H1 (cell line): ENCODE results near the gene PAOX. TPM values are rescaled to one million over a fixed set of nuclear protein-coding genes. Genes with fewer than 3 reads are reported as not detected.
"Not testable (repeated sequence)": the region's sequence is repeated elsewhere in the genome, so short reads cannot be mapped to it uniquely, and the experiment has no call there.

ENCODE experiments used
- CTCF ChIA-PET: fragments of 300-600 bp; sonication (Branson Sonifier 250); formaldehyde crosslinking; loops from one replicate; lab custom pipeline; 2021; ENCODE audit not compliant: partially characterized antibody; lab: Charles Lee
- POLR2A ChIA-PET: fragments of 300-600 bp; sonication (Branson Sonifier 250); formaldehyde crosslinking; loops from one replicate; lab custom pipeline; 2021; ENCODE audit warnings: inconsistent platforms; ENCODE audit not compliant: partially characterized antibody; lab: Charles Lee
- DNase-seq, 2 experiments: peaks; one replicate each; pipeline versions ENCODE4 v3.0.0 to v3.0.0-alpha.2; 2010 to 2022; ENCODE audit warnings: low spot score in 2 of 2, low read depth in 1 of 2, mixed read lengths in 1 of 2
- FAIRE-seq: peaks from 2 replicates; lab custom pipeline; 2011; peaks lifted over from hg19 to GRCh38; lab: Jason Lieb, UNC
- H2AFZ ChIP-seq: 2 replicates; pipeline ENCODE4 v1.8.1; 2012; ENCODE audit warnings: low read length, inconsistent platforms
- H2AK5ac ChIP-seq: 2 replicates; pipeline ENCODE4 v1.6.1; 2013; ENCODE audit warnings: low read depth, low read length
- H2BK120ac ChIP-seq: replicated peaks from 2 replicates; pipeline ENCODE3; 2013; ENCODE audit warnings: low read depth, low read length, inconsistent platforms
- H2BK12ac ChIP-seq: 2 replicates; pipeline ENCODE4 v1.6.1; 2013; ENCODE audit warnings: low read depth, low read length
- H2BK15ac ChIP-seq: 2 replicates; pipeline ENCODE4 v1.6.1; 2013; ENCODE audit warnings: low read length
- H2BK20ac ChIP-seq: 2 replicates; pipeline ENCODE4 v1.6.1; 2013; ENCODE audit warnings: low read length
- H2BK5ac ChIP-seq: 2 replicates; pipeline ENCODE4 v1.6.1; 2013; ENCODE audit warnings: low read depth, low read length
- H3K14ac ChIP-seq: 2 replicates; pipeline ENCODE4 v1.6.1; 2013; ENCODE audit warnings: inconsistent platforms; ENCODE audit not compliant: insufficient read length
- H3K18ac ChIP-seq: 2 replicates; pipeline ENCODE4 v1.6.1; 2013; ENCODE audit warnings: low read length; ENCODE audit errors: extremely low read depth
- H3K23ac ChIP-seq: 2 replicates; pipeline ENCODE4 v1.6.1; 2013; ENCODE audit warnings: inconsistent platforms; ENCODE audit not compliant: insufficient read length
- H3K23me2 ChIP-seq: 2 replicates; pipeline ENCODE4 v1.6.1; 2013; ENCODE audit warnings: low read depth, low read length
- H3K27ac ChIP-seq: 2 replicates; pipeline ENCODE4 v1.6.1; 2011; ENCODE audit warnings: low read depth, low read length, inconsistent platforms
- H3K27me3 ChIP-seq, 4 experiments: replicated peaks in 1 of 4; 1 replicate in 1 of 4; 2 replicates in 3 of 4; pipeline versions ENCODE4 v1.6.1 to v1.8.1; 2011 to 2013; ENCODE audit warnings: low read length in 3 of 4, mild to moderate bottlenecking in 3 of 4, inconsistent platforms in 2 of 4, mixed read lengths in 2 of 4, moderate library complexity in 1 of 4; ENCODE audit not compliant: control insufficient read depth in 3 of 4, insufficient read depth in 3 of 4; ENCODE audit errors: extremely low read depth in 1 of 4
- H3K36me3 ChIP-seq, 4 experiments: 2 replicates each; pipeline versions ENCODE4 v1.6.1 to v1.8.1; 2011 to 2013; ENCODE audit warnings: mild to moderate bottlenecking in 4 of 4, low read length in 3 of 4, moderate library complexity in 2 of 4, control low read depth in 1 of 4, inconsistent platforms in 1 of 4; ENCODE audit not compliant: insufficient read depth in 4 of 4, control insufficient read depth in 2 of 4
- H3K4ac ChIP-seq: replicated peaks from 2 replicates; pipeline ENCODE3; 2013; ENCODE audit warnings: low read length, low read depth, mixed read lengths, inconsistent platforms; ENCODE audit not compliant: insufficient read length
- H3K4me1 ChIP-seq, 4 experiments: replicated peaks in 1 of 4; 1 replicate in 1 of 4; 2 replicates in 3 of 4; pipeline versions ENCODE4 v1.6.1 to v1.8.1; 2011 to 2013; ENCODE audit warnings: low read length in 3 of 4, inconsistent platforms in 2 of 4, mixed read lengths in 1 of 4; ENCODE audit not compliant: insufficient read depth in 4 of 4, control insufficient read depth in 3 of 4
- H3K4me2 ChIP-seq, 2 experiments: 2 replicates each; pipeline versions ENCODE4 v1.6.1 to v1.8.1; 2011 to 2013; ENCODE audit warnings: low read depth in 2 of 2, low read length in 2 of 2, control low read depth in 1 of 2, inconsistent platforms in 1 of 2, mild to moderate bottlenecking in 1 of 2; ENCODE audit not compliant: insufficient read depth in 1 of 2
- H3K4me3 ChIP-seq, 4 experiments: fragments of 200-600, 300-600 bp in 1 of 4; sonication (generic), shearing (Covaris generic), sonication (Bioruptor Twin) in 1 of 4; 2 replicates each; pipeline versions ENCODE4 v1.5.1 to v1.8.1; 2011 to 2016; ENCODE audit warnings: low read length in 4 of 4, low read depth in 3 of 4, control low read depth in 2 of 4, inconsistent platforms in 2 of 4, mild to moderate bottlenecking in 2 of 4, mixed read lengths in 1 of 4, moderate library complexity in 1 of 4; ENCODE audit not compliant: insufficient read depth in 2 of 4; ENCODE audit errors: extremely low read depth in 1 of 4
- H3K56ac ChIP-seq: replicated peaks from 2 replicates; pipeline ENCODE3; 2013; ENCODE audit warnings: low read depth, mild to moderate bottlenecking, mixed read lengths, low read length, inconsistent platforms; ENCODE audit not compliant: insufficient read length
- H3K79me1 ChIP-seq: 2 replicates; pipeline ENCODE4 v1.6.1; 2013; ENCODE audit warnings: low read depth, low read length, control low read depth
- H3K79me2 ChIP-seq, 2 experiments: 2 replicates each; pipeline versions ENCODE4 v1.6.1 to v1.8.1; 2012 to 2013; ENCODE audit warnings: low read length in 2 of 2, mild to moderate bottlenecking in 2 of 2, inconsistent platforms in 1 of 2; ENCODE audit not compliant: insufficient read depth in 2 of 2, control insufficient read depth in 1 of 2
- H3K9ac ChIP-seq, 4 experiments: replicated peaks in 1 of 4; 1 replicate in 1 of 4; 2 replicates in 3 of 4; pipeline versions ENCODE4 v1.6.1 to v1.8.1; 2011 to 2013; ENCODE audit warnings: low read depth in 3 of 4, low read length in 3 of 4, control low read depth in 2 of 4, mild to moderate bottlenecking in 2 of 4, moderate library complexity in 2 of 4, inconsistent platforms in 1 of 4; ENCODE audit errors: extremely low read depth in 1 of 4
- H3K9me3 ChIP-seq, 2 experiments: 2 replicates each; pipeline versions ENCODE4 v1.6.1 to v1.8.1; 2012 to 2013; ENCODE audit warnings: mild to moderate bottlenecking in 2 of 2, moderate library complexity in 2 of 2, control low read depth in 1 of 2, inconsistent platforms in 1 of 2, low read depth in 1 of 2, low read length in 1 of 2, mixed read lengths in 1 of 2; ENCODE audit not compliant: insufficient read depth in 2 of 2
- H4K20me1 ChIP-seq, 2 experiments: replicated peaks in 1 of 2; 2 replicates each; pipeline versions ENCODE3 to v1.8.1; 2011 to 2013; ENCODE audit warnings: inconsistent platforms in 2 of 2, low read length in 2 of 2, mild to moderate bottlenecking in 1 of 2; ENCODE audit not compliant: insufficient read depth in 2 of 2, control insufficient read depth in 1 of 2
- H4K5ac ChIP-seq: 2 replicates; pipeline ENCODE4 v1.6.1; 2013; ENCODE audit warnings: low read length, low read depth, mixed read lengths, inconsistent platforms; ENCODE audit not compliant: insufficient read length
- H4K8ac ChIP-seq: 2 replicates; pipeline ENCODE4 v1.8.0; 2013; ENCODE audit warnings: mild to moderate bottlenecking, moderate library complexity, low read length, inconsistent platforms; ENCODE audit not compliant: insufficient read depth; ENCODE audit errors: extremely low read depth
- H4K91ac ChIP-seq: replicated peaks from 2 replicates; pipeline ENCODE3; 2013; ENCODE audit warnings: low read length, mixed read lengths, inconsistent platforms; ENCODE audit not compliant: insufficient read length
- WGBS, 2 experiments: shearing (Covaris generic) in 1 of 2; methylation state at CpG; one replicate each; pipeline versions ENCODE4 v1.1.6 to v1.1.7; 2013 to 2015; ENCODE audit warnings: low lambda C conversion rate in 2 of 2, mixed read lengths in 2 of 2, inconsistent platforms in 1 of 2, low coverage in 1 of 2, missing lambda C conversion rate in 1 of 2; ENCODE audit not compliant: insufficient replicate concordance in 2 of 2, insufficient coverage in 1 of 2, insufficient read length in 1 of 2; ENCODE audit errors: extremely low coverage in 1 of 2, missing lambda C conversion rate in 1 of 2; 5-methylcytosine and 5-hydroxymethylcytosine counted together
- polyA plus RNA-seq, 7 experiments: library from polyadenylated mRNA; depleted of rRNA in 3 of 7; stranded (reverse) in 5 of 7; unstranded in 2 of 7; fragments of >200 nt in 5 of 7; fragments of 200-250 nt in 2 of 7; gene quantifications; 1 replicate in 5 of 7; 2 replicates in 1 of 7; 4 replicates in 1 of 7; pipeline versions ENCODE4 v1.2.1 to v1.2.3, GENCODE V29; 2011 to 2013; ENCODE audit warnings: missing spikeins in 2 of 7, mixed read lengths in 2 of 7
- total RNA-seq: library from RNA; stranded (reverse); fragmentation: NEBNext Ultra II Directional; extraction: Animal tissue kit (Norgen Biotek cat#: 25700); gene quantifications from 2 replicates; pipeline ENCODE4 v1.2.1, GENCODE V29; 2021

PAOX gene
- total and polyA plus RNA-seq, 2 of the 8 experiments (the other 6 are each of a cell fraction or from before 2014, with no cell fraction given), result 3.7 to 4.3 TPM

DNA sequence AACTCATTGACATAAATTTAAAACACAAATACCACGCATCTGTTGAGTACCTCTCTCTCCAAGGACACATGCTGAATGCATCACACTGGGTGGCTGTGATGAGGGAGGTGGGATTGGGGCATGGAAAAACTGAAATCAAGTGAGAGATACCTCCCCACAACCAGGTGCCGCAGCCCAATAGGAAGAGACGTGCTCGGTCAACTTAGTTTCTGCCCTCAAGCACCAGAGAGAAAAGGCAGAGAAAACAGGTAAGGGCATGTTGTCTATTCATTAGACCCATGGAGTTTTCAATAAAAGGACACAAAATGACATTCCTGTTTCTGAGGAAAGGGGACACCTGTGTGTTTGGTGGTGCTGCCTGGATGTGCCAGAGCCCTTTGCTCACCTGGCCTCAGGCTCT, 50.5 kb downstream of the PAOX start:
- 91% methylated on average over 3 of the region's 4 CpGs; no CpG with 5 or more reads in 1 of the 2 experiments for WGBS, 2 experiments
- H3K4me2 ChIP-seq, H3K23me2 ChIP-seq, DNase-seq, H2AFZ ChIP-seq, H3K18ac ChIP-seq, H3K4ac ChIP-seq, H2BK12ac ChIP-seq, H4K20me1 ChIP-seq, H3K27ac ChIP-seq, CTCF ChIA-PET, H3K79me2 ChIP-seq, H2BK120ac ChIP-seq, H2AK5ac ChIP-seq, H3K36me3 ChIP-seq, H2BK5ac ChIP-seq, H4K5ac ChIP-seq, FAIRE-seq, POLR2A ChIA-PET, H3K4me3 ChIP-seq, H3K4me1 ChIP-seq, H3K14ac ChIP-seq, H3K27me3 ChIP-seq, H4K8ac ChIP-seq, H2BK15ac ChIP-seq, H2BK20ac ChIP-seq, H4K91ac ChIP-seq, H3K79me1 ChIP-seq, H3K56ac ChIP-seq, H3K23ac ChIP-seq, H3K9ac ChIP-seq: not testable (repeated sequence)
- H3K9me3 ChIP-seq, result peaks cover 0 to 24% of the 10 kb centered on the region in 2 experiments; a peak in 3 of 4 replicates

DNA sequence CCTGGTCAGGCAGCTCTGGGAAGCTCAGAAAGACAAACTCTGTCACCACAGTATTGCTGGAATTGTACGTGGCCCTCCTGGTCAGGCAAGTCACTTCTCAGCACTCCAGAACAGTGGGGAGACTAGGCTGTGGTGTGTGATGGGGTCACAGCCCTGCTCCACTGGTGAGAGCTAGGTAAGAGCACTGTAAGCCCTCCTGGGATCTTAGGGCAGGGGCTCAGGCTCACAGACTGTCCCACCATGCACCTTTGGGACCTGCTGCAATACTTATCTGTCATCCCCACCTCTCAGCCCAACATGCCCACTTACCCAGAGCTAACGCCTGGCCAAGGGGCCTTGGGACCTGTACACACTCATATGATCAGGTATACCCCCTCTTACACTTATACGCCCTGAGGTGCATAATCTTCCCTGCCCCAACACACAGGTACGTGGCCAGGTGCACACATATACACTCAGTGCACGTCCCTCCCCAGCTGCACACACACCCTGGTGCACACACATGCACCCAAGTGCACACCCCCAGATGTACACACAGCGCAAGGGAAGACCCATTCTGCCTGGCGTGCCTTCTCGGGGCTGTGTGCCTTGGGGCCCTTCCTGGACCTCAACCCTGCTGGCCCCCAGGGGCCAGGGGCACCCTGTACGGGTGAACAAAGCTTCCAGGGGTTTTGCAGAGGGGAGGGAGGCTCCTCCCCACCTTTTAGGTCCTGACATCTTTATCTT, 53.0 kb downstream of the PAOX start:
- H3K18ac ChIP-seq, H3K27ac ChIP-seq, H2BK15ac ChIP-seq, H3K23me2 ChIP-seq, H3K56ac ChIP-seq, H4K91ac ChIP-seq, H3K79me1 ChIP-seq, H2BK5ac ChIP-seq, H3K79me2 ChIP-seq, H2BK120ac ChIP-seq, H3K4ac ChIP-seq, DNase-seq, H3K27me3 ChIP-seq, H3K4me1 ChIP-seq, H2BK12ac ChIP-seq, H2AK5ac ChIP-seq, H3K4me2 ChIP-seq, POLR2A ChIA-PET, H4K20me1 ChIP-seq, H3K4me3 ChIP-seq, H2BK20ac ChIP-seq, H2AFZ ChIP-seq, FAIRE-seq, H3K9ac ChIP-seq, H3K14ac ChIP-seq, CTCF ChIA-PET, H3K36me3 ChIP-seq, H3K23ac ChIP-seq, H4K8ac ChIP-seq, H4K5ac ChIP-seq: not testable (repeated sequence)
- H3K9me3 ChIP-seq, result peaks cover 3 to 30% of the 10 kb centered on the region in 2 experiments
- 75% methylated on average over 5 of the region's 9 CpGs; no CpG with 5 or more reads in 1 of the 2 experiments for WGBS, 2 experiments
